Esophagus muscularis mucosa (tissue), 3 donors: Measurements from ENCODE around the gene KIAA0825.

Experiments
- POLR2A ChIP-seq: fragments of 450-650 bp; IDR thresholded peaks from one replicate; pipeline ENCODE4 v1.6.1; 2017; ENCODE audit warnings: antibody characterized with exemption, moderate library complexity, mild to moderate bottlenecking, low read depth
- POLR2AphosphoS5 ChIP-seq, 2 donors: sonication (generic); formaldehyde crosslinking; IDR thresholded peaks; one replicate each; pipeline ENCODE4 v1.6.1; 2017; ENCODE audit warnings: antibody characterized with exemption in 2 of 2
- TF ChIP-seq, protein P1 (sequence below), 3 experiments: fragments of 200-600 bp in 2 of 3; fragments of 450-650 bp in 1 of 3; sonication (generic) in 2 of 3; IDR thresholded peaks; one replicate each; pipeline ENCODE4 v1.5.1; 2017 to 2019; ENCODE audit warnings: antibody characterized with exemption in 3 of 3, mild to moderate bottlenecking in 2 of 3, moderate library complexity in 1 of 3

DNA sequence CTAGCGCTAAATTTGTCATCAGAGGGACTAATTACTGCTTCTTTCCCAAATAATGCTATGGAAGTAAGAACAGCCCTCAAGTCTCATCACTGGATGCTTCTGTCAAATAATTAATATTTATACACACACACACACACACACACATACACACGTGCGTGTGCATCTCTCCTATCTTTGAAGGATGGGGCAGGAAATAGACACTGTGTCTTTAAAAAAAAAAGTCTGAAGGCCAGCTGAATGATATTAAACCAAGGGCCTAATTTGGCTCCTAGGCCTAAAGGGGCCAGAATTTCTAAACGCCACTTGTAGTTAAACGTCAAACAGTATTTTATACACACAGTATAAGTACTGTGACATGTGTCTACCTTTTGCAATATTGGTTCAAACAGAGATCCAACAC lies 3.4 kb upstream of the KIAA0825 start:
- TF ChIP-seq, protein P1, sequence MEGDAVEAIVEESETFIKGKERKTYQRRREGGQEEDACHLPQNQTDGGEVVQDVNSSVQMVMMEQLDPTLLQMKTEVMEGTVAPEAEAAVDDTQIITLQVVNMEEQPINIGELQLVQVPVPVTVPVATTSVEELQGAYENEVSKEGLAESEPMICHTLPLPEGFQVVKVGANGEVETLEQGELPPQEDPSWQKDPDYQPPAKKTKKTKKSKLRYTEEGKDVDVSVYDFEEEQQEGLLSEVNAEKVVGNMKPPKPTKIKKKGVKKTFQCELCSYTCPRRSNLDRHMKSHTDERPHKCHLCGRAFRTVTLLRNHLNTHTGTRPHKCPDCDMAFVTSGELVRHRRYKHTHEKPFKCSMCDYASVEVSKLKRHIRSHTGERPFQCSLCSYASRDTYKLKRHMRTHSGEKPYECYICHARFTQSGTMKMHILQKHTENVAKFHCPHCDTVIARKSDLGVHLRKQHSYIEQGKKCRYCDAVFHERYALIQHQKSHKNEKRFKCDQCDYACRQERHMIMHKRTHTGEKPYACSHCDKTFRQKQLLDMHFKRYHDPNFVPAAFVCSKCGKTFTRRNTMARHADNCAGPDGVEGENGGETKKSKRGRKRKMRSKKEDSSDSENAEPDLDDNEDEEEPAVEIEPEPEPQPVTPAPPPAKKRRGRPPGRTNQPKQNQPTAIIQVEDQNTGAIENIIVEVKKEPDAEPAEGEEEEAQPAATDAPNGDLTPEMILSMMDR (IDR thresholded peaks at IDR 0.05): no peak
- no peak for TF ChIP-seq POLR2A
- TF ChIP-seq POLR2AphosphoS5 (IDR thresholded peaks at IDR 0.05): no peak
